Neuronal stem cell (in vitro differentiated cells): Measurements from ENCODE around the gene IL1F10.

Experiments
- DNase-seq: peaks from one replicate; pipeline ENCODE4 v3.0.0-alpha.2; 2013; ENCODE audit warnings: low spot score
- H2AFZ ChIP-seq: one replicate; pipeline ENCODE4 v1.6.1; 2013; ENCODE audit warnings: mild to moderate bottlenecking, low read length, inconsistent platforms
- H2AK5ac ChIP-seq: 2 replicates; pipeline ENCODE4 v1.6.1; 2013; ENCODE audit warnings: low read depth, mild to moderate bottlenecking, inconsistent platforms, low read length, moderate library complexity, mixed read lengths
- H2BK120ac ChIP-seq: 2 replicates; pipeline ENCODE4 v1.6.1; 2013; ENCODE audit warnings: low read depth, mild to moderate bottlenecking, inconsistent platforms, low read length, moderate library complexity, mixed read lengths
- H2BK12ac ChIP-seq: one replicate; pipeline ENCODE4 v1.6.1; 2013; ENCODE audit warnings: low read length, inconsistent platforms
- H2BK15ac ChIP-seq: 2 replicates; pipeline ENCODE4 v1.6.1; 2013; ENCODE audit warnings: mild to moderate bottlenecking, low read length, inconsistent platforms, mixed read lengths
- H2BK5ac ChIP-seq: one replicate; pipeline ENCODE4 v1.6.1; 2013; ENCODE audit warnings: inconsistent platforms, mild to moderate bottlenecking, low read length, moderate library complexity
- H3K14ac ChIP-seq: one replicate; pipeline ENCODE4 v1.6.1; 2013; ENCODE audit warnings: low read length, inconsistent platforms
- H3K18ac ChIP-seq: 2 replicates; pipeline ENCODE4 v1.6.1; 2013; ENCODE audit warnings: low read length, inconsistent platforms
- H3K23ac ChIP-seq: 2 replicates; pipeline ENCODE4 v1.6.1; 2013; ENCODE audit warnings: low read depth, mild to moderate bottlenecking, mixed read lengths, low read length, inconsistent platforms; ENCODE audit not compliant: poor library complexity
- H3K27ac ChIP-seq: replicated peaks from 3 replicates; pipeline ENCODE4 v1.5.1; 2013; ENCODE audit warnings: low read length, inconsistent platforms
- H3K27me3 ChIP-seq, 3 experiments: 2 replicates each; pipeline ENCODE4 v1.6.1; 2013; ENCODE audit warnings: low read length in 3 of 3, mild to moderate bottlenecking in 2 of 3, inconsistent platforms in 1 of 3, low read depth in 1 of 3, mixed read lengths in 1 of 3, moderate library complexity in 1 of 3; ENCODE audit not compliant: control insufficient read depth in 3 of 3, insufficient read depth in 3 of 3
- H3K36me3 ChIP-seq, 2 donors: replicated peaks in 1 of 2; 2 replicates each; pipeline ENCODE4 v1.6.1; 2013; ENCODE audit warnings: low read length in 2 of 2; ENCODE audit not compliant: control insufficient read depth in 2 of 2, insufficient read depth in 2 of 2
- H3K4ac ChIP-seq: 2 replicates; pipeline ENCODE4 v1.6.1; 2013; ENCODE audit warnings: inconsistent platforms, mild to moderate bottlenecking, low read length, moderate library complexity
- H3K4me1 ChIP-seq, 2 donors: 1 replicate in 1 of 2; 2 replicates in 1 of 2; pipeline ENCODE4 v1.6.1; 2013; ENCODE audit warnings: low read length in 2 of 2, low read depth in 1 of 2; ENCODE audit not compliant: control insufficient read depth in 2 of 2, insufficient read depth in 1 of 2
- H3K4me2 ChIP-seq: one replicate; pipeline ENCODE4 v1.6.1; 2013; ENCODE audit warnings: mild to moderate bottlenecking, low read length, inconsistent platforms; ENCODE audit not compliant: insufficient read depth, poor library complexity, severe bottlenecking
- H3K4me3 ChIP-seq, 2 donors: 2 replicates each; pipeline ENCODE4 v1.5.1; 2013; ENCODE audit warnings: low read length in 2 of 2, mild to moderate bottlenecking in 2 of 2, inconsistent platforms in 1 of 2, moderate library complexity in 1 of 2
- H3K79me1 ChIP-seq: one replicate; pipeline ENCODE4 v1.6.1; 2013; ENCODE audit warnings: low read depth, mild to moderate bottlenecking, inconsistent platforms, low read length, moderate library complexity
- H3K9ac ChIP-seq: one replicate; pipeline ENCODE4 v1.6.1; 2013; ENCODE audit warnings: mild to moderate bottlenecking, low read depth, low read length, inconsistent platforms; ENCODE audit not compliant: poor library complexity
- H3K9me3 ChIP-seq, 2 donors: replicated peaks in 1 of 2; 2 replicates each; pipeline versions ENCODE3 to v1.6.1; 2013; ENCODE audit warnings: low read length in 2 of 2, mild to moderate bottlenecking in 2 of 2, inconsistent platforms in 1 of 2, low read depth in 1 of 2, mixed read lengths in 1 of 2, moderate library complexity in 1 of 2; ENCODE audit not compliant: control insufficient read depth in 2 of 2, insufficient read depth in 1 of 2
- H4K8ac ChIP-seq: one replicate; pipeline ENCODE4 v1.6.1; 2013; ENCODE audit warnings: low read depth, mild to moderate bottlenecking, inconsistent platforms, low read length, moderate library complexity
- H4K91ac ChIP-seq: one replicate; pipeline ENCODE4 v1.6.1; 2013; ENCODE audit warnings: low read length, low read depth, mild to moderate bottlenecking, inconsistent platforms; ENCODE audit not compliant: poor library complexity
- WGBS, 2 donors: extraction: QIAGEN DNeasy Blood & Tissue Kit; methylation state at CpG; one replicate each; pipeline ENCODE4 v1.1.7; 2013; ENCODE audit warnings: missing lambda C conversion rate in 2 of 2, mixed read lengths in 1 of 2; ENCODE audit not compliant: insufficient read length in 2 of 2, insufficient replicate concordance in 1 of 2; ENCODE audit errors: extremely low coverage in 2 of 2; 5-methylcytosine and 5-hydroxymethylcytosine counted together

Gene IL1F10

DNA sequence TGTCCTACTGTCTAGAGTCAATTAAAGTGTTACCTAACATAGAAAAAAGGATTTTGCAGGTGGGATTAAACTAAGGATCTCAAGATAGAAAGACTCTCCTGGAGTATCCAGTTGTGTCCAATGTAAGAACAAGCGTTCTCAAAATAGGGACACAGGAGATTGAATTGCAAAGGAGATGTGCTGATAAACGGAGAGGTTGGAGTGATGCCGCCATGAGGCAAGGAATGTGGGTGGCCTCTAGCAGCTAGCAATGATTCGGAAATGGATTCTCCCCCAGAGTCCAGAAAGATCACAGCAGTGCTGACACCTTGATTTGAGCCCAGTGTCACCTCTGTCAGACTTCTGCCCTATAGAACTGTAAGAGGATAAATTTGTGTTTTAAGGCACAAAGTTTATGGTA is 35.5 kb downstream of the IL1F10 start:
- no peak overlapping the region for H2AK5ac ChIP-seq
- H3K14ac ChIP-seq: no peak overlapping the region
- no peaks in the 10 kb centered on the region for H3K4me1 ChIP-seq
- H3K36me3 ChIP-seq: no peaks in the 10 kb centered on the region
- no peaks in the 10 kb centered on the region for H3K27me3 ChIP-seq
- no peaks in the 10 kb centered on the region for H3K79me1 ChIP-seq
- H3K4me2 ChIP-seq: no peak overlapping the region
- H3K4ac ChIP-seq: no peak overlapping the region
- no peak for DNase-seq
- H2BK5ac ChIP-seq: no peak overlapping the region
- WGBS, 2 donors: no CpG with 5 or more reads among the region's 4 CpGs
- H2BK12ac ChIP-seq: no peak overlapping the region
- H3K9ac ChIP-seq: no peak overlapping the region
- no peak overlapping the region for H3K4me3 ChIP-seq
- H3K18ac ChIP-seq: no peak overlapping the region
- H2AFZ ChIP-seq: no peak overlapping the region
- H3K23ac ChIP-seq: no peak overlapping the region
- no peak overlapping the region for H2BK15ac ChIP-seq
- peaks cover 0 to 3% of the 10 kb centered on the region in 2 donors for H3K9me3 ChIP-seq
- no peak overlapping the region for H4K8ac ChIP-seq
- no peak overlapping the region for H3K27ac ChIP-seq
- H2BK120ac ChIP-seq: no peak overlapping the region
- no peak overlapping the region for H4K91ac ChIP-seq

DNA sequence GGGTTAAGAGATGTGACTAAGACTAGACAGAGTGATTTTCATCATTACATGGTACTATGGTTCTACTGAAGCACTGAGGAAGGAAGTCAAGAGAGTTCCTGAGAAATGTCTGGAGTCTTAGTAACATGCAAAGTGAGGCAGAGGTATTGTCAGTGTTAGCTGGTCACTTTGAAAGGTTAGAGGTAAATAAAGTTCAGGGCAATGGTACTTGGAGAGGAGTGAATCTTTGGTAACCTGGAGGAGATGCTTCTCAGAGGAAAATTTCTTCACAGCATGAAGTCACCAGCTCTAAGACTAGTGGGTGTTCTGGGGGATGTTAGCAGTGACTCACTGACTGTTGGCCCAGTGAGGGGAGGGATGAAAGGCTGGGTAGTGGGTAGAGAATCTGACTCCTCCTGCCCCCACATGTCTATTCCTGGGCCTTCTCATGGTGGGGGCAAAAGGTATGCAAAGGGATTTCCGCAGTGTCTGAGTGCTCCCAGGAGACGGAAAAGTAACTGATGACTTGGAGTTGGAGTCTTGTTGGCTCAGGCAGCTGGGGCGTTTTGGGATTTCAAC is 36.4 kb downstream of the IL1F10 start:
- H2BK120ac ChIP-seq: no peak overlapping the region
- H2AK5ac ChIP-seq: no peak overlapping the region
- no peaks in the 10 kb centered on the region for H3K27me3 ChIP-seq
- no peak overlapping the region for H2AFZ ChIP-seq
- no peak overlapping the region for H2BK12ac ChIP-seq
- H3K4me2 ChIP-seq: no peak overlapping the region
- no peaks in the 10 kb centered on the region for H3K4me1 ChIP-seq
- no peak overlapping the region for H3K18ac ChIP-seq
- no peak overlapping the region for H2BK5ac ChIP-seq
- H3K23ac ChIP-seq: no peak overlapping the region
- DNase-seq: no peak
- no peak overlapping the region for H3K14ac ChIP-seq
- no CpG with 5 or more reads among the region's 3 CpGs for WGBS, 2 donors
- H3K79me1 ChIP-seq: no peaks in the 10 kb centered on the region
- no peak overlapping the region for H3K27ac ChIP-seq
- H3K9ac ChIP-seq: no peak overlapping the region
- H3K36me3 ChIP-seq: no peaks in the 10 kb centered on the region
- peaks cover 0 to 2% of the 10 kb centered on the region in 2 donors for H3K9me3 ChIP-seq
- H4K91ac ChIP-seq: no peak overlapping the region
- H3K4ac ChIP-seq: no peak overlapping the region
- no peak overlapping the region for H4K8ac ChIP-seq
- no peak overlapping the region for H3K4me3 ChIP-seq
- no peak overlapping the region for H2BK15ac ChIP-seq

GRCh38 chr2:113105047-113105785 is 37.4 kb downstream of the IL1F10 start:
- no peaks in the 10 kb centered on the region for H3K4me1 ChIP-seq
- no peak overlapping the region for H3K4ac ChIP-seq
- H3K79me1 ChIP-seq: no peaks in the 10 kb centered on the region
- no peak overlapping the region for H3K27ac ChIP-seq
- H2BK5ac ChIP-seq: no peak overlapping the region
- H4K8ac ChIP-seq: no peak overlapping the region
- no peak overlapping the region for H2BK120ac ChIP-seq
- peaks cover 0 to 1% of the 10 kb centered on the region in 2 donors for H3K9me3 ChIP-seq
- H3K36me3 ChIP-seq: no peaks in the 10 kb centered on the region
- H2AK5ac ChIP-seq: no peak overlapping the region
- H3K18ac ChIP-seq: no peak overlapping the region
- no peak overlapping the region for H2AFZ ChIP-seq
- no peak overlapping the region for H2BK15ac ChIP-seq
- no CpG with 5 or more reads among the region's 6 CpGs for WGBS, 2 donors
- no peaks in the 10 kb centered on the region for H3K27me3 ChIP-seq
- no peak overlapping the region for H3K14ac ChIP-seq
- H3K4me3 ChIP-seq: no peak overlapping the region
- H3K4me2 ChIP-seq: no peak overlapping the region
- H3K23ac ChIP-seq: no peak overlapping the region
- no peak overlapping the region for H3K9ac ChIP-seq
- no peak overlapping the region for H4K91ac ChIP-seq
- no peak for DNase-seq
- H2BK12ac ChIP-seq: no peak overlapping the region

GRCh38 chr2:113111121-113111520 is 43.4 kb downstream of the IL1F10 start:
- Histone ChIP-seq H3K18ac (no peak overlapping the region), H3K9ac (no peak overlapping the region), H2BK15ac (no peak overlapping the region), H4K91ac (no peak overlapping the region), H3K14ac (no peak overlapping the region), H3K4me3 (no peak overlapping the region), H2AFZ (no peak overlapping the region), H3K23ac (no peak overlapping the region), H3K79me1 (no peaks in the 10 kb centered on the region), H3K4me2 (no peak overlapping the region), H2BK5ac (no peak overlapping the region), H3K9me3 (no peaks in the 10 kb centered on the region), H3K36me3 (no peaks in the 10 kb centered on the region), H3K4me1 (no peaks in the 10 kb centered on the region), H3K27ac (no peak overlapping the region), H2BK120ac (no peak overlapping the region), H2BK12ac (no peak overlapping the region), H2AK5ac (no peak overlapping the region), H3K27me3 (no peaks in the 10 kb centered on the region), H3K4ac (no peak overlapping the region), H4K8ac (no peak overlapping the region)
- no peak for DNase-seq
- no CpG with 5 or more reads among the region's 3 CpGs for WGBS, 2 donors
